22Rv1 (cell line): Measurements from ENCODE around the gene POGLUT2.

Experiments used
- H3K27ac ChIP-seq: fragments of 450-650 bp; 2 replicates; pipeline ENCODE4 v1.5.1; 2017
- ZFX ChIP-seq: fragments of 450-650 bp; IDR thresholded peaks from 2 replicates; pipeline ENCODE4 v1.6.1; 2017; ENCODE audit warnings: antibody characterized with exemption, borderline replicate concordance
- TF ChIP-seq, protein P1 (sequence below): fragments of 450-650 bp; IDR thresholded peaks from 2 replicates; pipeline ENCODE4 v1.5.1; 2017; ENCODE audit warnings: mild to moderate bottlenecking

Gene POGLUT2

DNA sequence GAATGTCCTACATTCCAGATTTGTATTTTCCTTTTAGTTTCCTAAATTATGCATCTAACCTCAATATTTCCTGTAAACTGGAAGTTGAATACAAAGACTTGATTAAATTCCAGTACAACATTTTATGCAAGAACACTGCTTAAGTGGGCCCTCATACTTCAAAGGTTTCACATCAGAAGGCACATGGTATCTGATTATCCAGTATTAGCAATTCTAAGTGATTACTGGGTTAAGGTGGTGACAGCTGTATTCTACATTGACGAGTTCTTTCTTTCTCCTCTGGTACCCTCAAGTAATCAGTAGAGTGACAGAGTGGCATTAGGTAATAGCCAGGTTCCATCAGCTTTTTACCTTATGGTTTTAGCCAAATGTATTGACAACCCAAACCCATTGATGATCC, 18.5 kb upstream of the POGLUT2 start:
- H3K27ac ChIP-seq, result no peak overlapping the region
- no peak for TF ChIP-seq ZFX

- TF ChIP-seq, protein P1, sequence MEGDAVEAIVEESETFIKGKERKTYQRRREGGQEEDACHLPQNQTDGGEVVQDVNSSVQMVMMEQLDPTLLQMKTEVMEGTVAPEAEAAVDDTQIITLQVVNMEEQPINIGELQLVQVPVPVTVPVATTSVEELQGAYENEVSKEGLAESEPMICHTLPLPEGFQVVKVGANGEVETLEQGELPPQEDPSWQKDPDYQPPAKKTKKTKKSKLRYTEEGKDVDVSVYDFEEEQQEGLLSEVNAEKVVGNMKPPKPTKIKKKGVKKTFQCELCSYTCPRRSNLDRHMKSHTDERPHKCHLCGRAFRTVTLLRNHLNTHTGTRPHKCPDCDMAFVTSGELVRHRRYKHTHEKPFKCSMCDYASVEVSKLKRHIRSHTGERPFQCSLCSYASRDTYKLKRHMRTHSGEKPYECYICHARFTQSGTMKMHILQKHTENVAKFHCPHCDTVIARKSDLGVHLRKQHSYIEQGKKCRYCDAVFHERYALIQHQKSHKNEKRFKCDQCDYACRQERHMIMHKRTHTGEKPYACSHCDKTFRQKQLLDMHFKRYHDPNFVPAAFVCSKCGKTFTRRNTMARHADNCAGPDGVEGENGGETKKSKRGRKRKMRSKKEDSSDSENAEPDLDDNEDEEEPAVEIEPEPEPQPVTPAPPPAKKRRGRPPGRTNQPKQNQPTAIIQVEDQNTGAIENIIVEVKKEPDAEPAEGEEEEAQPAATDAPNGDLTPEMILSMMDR, result no peak
- no peak overlapping the region for H3K27ac ChIP-seq
Observed at GRCh38 chr13:102816708-102817107, 17.9 kb upstream of the POGLUT2 start.

GRCh38 chr13:102815788-102816187, 17.0 kb upstream of the POGLUT2 start:
- TF ChIP-seq, protein P1, result no peak
- no peak for TF ChIP-seq ZFX
- H3K27ac ChIP-seq, result no peak overlapping the region

GRCh38 chr13:102814793-102815192, 16.0 kb upstream of the POGLUT2 start:
- no peak overlapping the region for H3K27ac ChIP-seq

GRCh38 chr13:102814025-102814607, 15.3 kb upstream of the POGLUT2 start:
- no peak overlapping the region for H3K27ac ChIP-seq

More at GRCh38 chr13:102814793-102815192, 16.0 kb upstream of the POGLUT2 start:
- TF ChIP-seq ZFX, result no peak
- TF ChIP-seq, protein P1, result no peak

GRCh38 chr13:102812611-102813287, 14.0 kb upstream of the POGLUT2 start:
- TF ChIP-seq ZFX, result no peak
- TF ChIP-seq, protein P1, result no peak
- no peak overlapping the region for H3K27ac ChIP-seq

More at GRCh38 chr13:102814025-102814607, 15.3 kb upstream of the POGLUT2 start:
- TF ChIP-seq, protein P1, result no peak
- no peak for TF ChIP-seq ZFX

- H3K27ac ChIP-seq, result no peak overlapping the region
- no peak for TF ChIP-seq ZFX
- TF ChIP-seq, protein P1, result no peak
Observed at GRCh38 chr13:102807699-102808098, 8.9 kb upstream of the POGLUT2 start.
